H1 (cell line): ENCODE results near the gene MSI2. TPM values are rescaled to one million over a fixed set of nuclear protein-coding genes. Genes with fewer than 3 reads are reported as not detected.

Experiments used
- CTCF ChIA-PET: fragments of 300-600 bp; sonication (Branson Sonifier 250); formaldehyde crosslinking; loops from one replicate; lab custom pipeline; 2021; ENCODE audit not compliant: partially characterized antibody; lab: Charles Lee
- POLR2A ChIA-PET: fragments of 300-600 bp; sonication (Branson Sonifier 250); formaldehyde crosslinking; loops from one replicate; lab custom pipeline; 2021; ENCODE audit warnings: inconsistent platforms; ENCODE audit not compliant: partially characterized antibody; lab: Charles Lee
- DNase-seq, 2 experiments: peaks; one replicate each; pipeline versions ENCODE4 v3.0.0 to v3.0.0-alpha.2; 2010 to 2022; ENCODE audit warnings: low spot score in 2 of 2, low read depth in 1 of 2, mixed read lengths in 1 of 2
- FAIRE-seq: peaks from 2 replicates; lab custom pipeline; 2011; peaks lifted over from hg19 to GRCh38; lab: Jason Lieb, UNC
- H2AFZ ChIP-seq: 2 replicates; pipeline ENCODE4 v1.8.1; 2012; ENCODE audit warnings: low read length, inconsistent platforms
- H2AK5ac ChIP-seq: 2 replicates; pipeline ENCODE4 v1.6.1; 2013; ENCODE audit warnings: low read depth, low read length
- H2BK120ac ChIP-seq: replicated peaks from 2 replicates; pipeline ENCODE3; 2013; ENCODE audit warnings: low read depth, low read length, inconsistent platforms
- H2BK12ac ChIP-seq: 2 replicates; pipeline ENCODE4 v1.6.1; 2013; ENCODE audit warnings: low read depth, low read length
- H2BK15ac ChIP-seq: 2 replicates; pipeline ENCODE4 v1.6.1; 2013; ENCODE audit warnings: low read length
- H2BK20ac ChIP-seq: 2 replicates; pipeline ENCODE4 v1.6.1; 2013; ENCODE audit warnings: low read length
- H2BK5ac ChIP-seq: 2 replicates; pipeline ENCODE4 v1.6.1; 2013; ENCODE audit warnings: low read depth, low read length
- H3K14ac ChIP-seq: 2 replicates; pipeline ENCODE4 v1.6.1; 2013; ENCODE audit warnings: inconsistent platforms; ENCODE audit not compliant: insufficient read length
- H3K18ac ChIP-seq: 2 replicates; pipeline ENCODE4 v1.6.1; 2013; ENCODE audit warnings: low read length; ENCODE audit errors: extremely low read depth
- H3K23ac ChIP-seq: 2 replicates; pipeline ENCODE4 v1.6.1; 2013; ENCODE audit warnings: inconsistent platforms; ENCODE audit not compliant: insufficient read length
- H3K23me2 ChIP-seq: 2 replicates; pipeline ENCODE4 v1.6.1; 2013; ENCODE audit warnings: low read depth, low read length
- H3K27ac ChIP-seq: 2 replicates; pipeline ENCODE4 v1.6.1; 2011; ENCODE audit warnings: low read depth, low read length, inconsistent platforms
- H3K27me3 ChIP-seq, 4 experiments: replicated peaks in 1 of 4; 1 replicate in 1 of 4; 2 replicates in 3 of 4; pipeline versions ENCODE4 v1.6.1 to v1.8.1; 2011 to 2013; ENCODE audit warnings: low read length in 3 of 4, mild to moderate bottlenecking in 3 of 4, inconsistent platforms in 2 of 4, mixed read lengths in 2 of 4, moderate library complexity in 1 of 4; ENCODE audit not compliant: control insufficient read depth in 3 of 4, insufficient read depth in 3 of 4; ENCODE audit errors: extremely low read depth in 1 of 4
- H3K36me3 ChIP-seq, 4 experiments: 2 replicates each; pipeline versions ENCODE4 v1.6.1 to v1.8.1; 2011 to 2013; ENCODE audit warnings: mild to moderate bottlenecking in 4 of 4, low read length in 3 of 4, moderate library complexity in 2 of 4, control low read depth in 1 of 4, inconsistent platforms in 1 of 4; ENCODE audit not compliant: insufficient read depth in 4 of 4, control insufficient read depth in 2 of 4
- H3K4ac ChIP-seq: replicated peaks from 2 replicates; pipeline ENCODE3; 2013; ENCODE audit warnings: low read length, low read depth, mixed read lengths, inconsistent platforms; ENCODE audit not compliant: insufficient read length
- H3K4me1 ChIP-seq, 4 experiments: replicated peaks in 1 of 4; 1 replicate in 1 of 4; 2 replicates in 3 of 4; pipeline versions ENCODE4 v1.6.1 to v1.8.1; 2011 to 2013; ENCODE audit warnings: low read length in 3 of 4, inconsistent platforms in 2 of 4, mixed read lengths in 1 of 4; ENCODE audit not compliant: insufficient read depth in 4 of 4, control insufficient read depth in 3 of 4
- H3K4me2 ChIP-seq, 2 experiments: 2 replicates each; pipeline versions ENCODE4 v1.6.1 to v1.8.1; 2011 to 2013; ENCODE audit warnings: low read depth in 2 of 2, low read length in 2 of 2, control low read depth in 1 of 2, inconsistent platforms in 1 of 2, mild to moderate bottlenecking in 1 of 2; ENCODE audit not compliant: insufficient read depth in 1 of 2
- H3K4me3 ChIP-seq, 4 experiments: fragments of 200-600, 300-600 bp in 1 of 4; sonication (generic), shearing (Covaris generic), sonication (Bioruptor Twin) in 1 of 4; 2 replicates each; pipeline versions ENCODE4 v1.5.1 to v1.8.1; 2011 to 2016; ENCODE audit warnings: low read length in 4 of 4, low read depth in 3 of 4, control low read depth in 2 of 4, inconsistent platforms in 2 of 4, mild to moderate bottlenecking in 2 of 4, mixed read lengths in 1 of 4, moderate library complexity in 1 of 4; ENCODE audit not compliant: insufficient read depth in 2 of 4; ENCODE audit errors: extremely low read depth in 1 of 4
- H3K56ac ChIP-seq: replicated peaks from 2 replicates; pipeline ENCODE3; 2013; ENCODE audit warnings: low read depth, mild to moderate bottlenecking, mixed read lengths, low read length, inconsistent platforms; ENCODE audit not compliant: insufficient read length
- H3K79me1 ChIP-seq: 2 replicates; pipeline ENCODE4 v1.6.1; 2013; ENCODE audit warnings: low read depth, low read length, control low read depth
- H3K79me2 ChIP-seq, 2 experiments: 2 replicates each; pipeline versions ENCODE4 v1.6.1 to v1.8.1; 2012 to 2013; ENCODE audit warnings: low read length in 2 of 2, mild to moderate bottlenecking in 2 of 2, inconsistent platforms in 1 of 2; ENCODE audit not compliant: insufficient read depth in 2 of 2, control insufficient read depth in 1 of 2
- H3K9ac ChIP-seq, 4 experiments: replicated peaks in 1 of 4; 1 replicate in 1 of 4; 2 replicates in 3 of 4; pipeline versions ENCODE4 v1.6.1 to v1.8.1; 2011 to 2013; ENCODE audit warnings: low read depth in 3 of 4, low read length in 3 of 4, control low read depth in 2 of 4, mild to moderate bottlenecking in 2 of 4, moderate library complexity in 2 of 4, inconsistent platforms in 1 of 4; ENCODE audit errors: extremely low read depth in 1 of 4
- H3K9me3 ChIP-seq, 2 experiments: 2 replicates each; pipeline versions ENCODE4 v1.6.1 to v1.8.1; 2012 to 2013; ENCODE audit warnings: mild to moderate bottlenecking in 2 of 2, moderate library complexity in 2 of 2, control low read depth in 1 of 2, inconsistent platforms in 1 of 2, low read depth in 1 of 2, low read length in 1 of 2, mixed read lengths in 1 of 2; ENCODE audit not compliant: insufficient read depth in 2 of 2
- H4K20me1 ChIP-seq, 2 experiments: replicated peaks in 1 of 2; 2 replicates each; pipeline versions ENCODE3 to v1.8.1; 2011 to 2013; ENCODE audit warnings: inconsistent platforms in 2 of 2, low read length in 2 of 2, mild to moderate bottlenecking in 1 of 2; ENCODE audit not compliant: insufficient read depth in 2 of 2, control insufficient read depth in 1 of 2
- H4K5ac ChIP-seq: 2 replicates; pipeline ENCODE4 v1.6.1; 2013; ENCODE audit warnings: low read length, low read depth, mixed read lengths, inconsistent platforms; ENCODE audit not compliant: insufficient read length
- H4K8ac ChIP-seq: 2 replicates; pipeline ENCODE4 v1.8.0; 2013; ENCODE audit warnings: mild to moderate bottlenecking, moderate library complexity, low read length, inconsistent platforms; ENCODE audit not compliant: insufficient read depth; ENCODE audit errors: extremely low read depth
- H4K91ac ChIP-seq: replicated peaks from 2 replicates; pipeline ENCODE3; 2013; ENCODE audit warnings: low read length, mixed read lengths, inconsistent platforms; ENCODE audit not compliant: insufficient read length
- WGBS, 2 experiments: shearing (Covaris generic) in 1 of 2; methylation state at CpG; one replicate each; pipeline versions ENCODE4 v1.1.6 to v1.1.7; 2013 to 2015; ENCODE audit warnings: low lambda C conversion rate in 2 of 2, mixed read lengths in 2 of 2, inconsistent platforms in 1 of 2, low coverage in 1 of 2, missing lambda C conversion rate in 1 of 2; ENCODE audit not compliant: insufficient replicate concordance in 2 of 2, insufficient coverage in 1 of 2, insufficient read length in 1 of 2; ENCODE audit errors: extremely low coverage in 1 of 2, missing lambda C conversion rate in 1 of 2; 5-methylcytosine and 5-hydroxymethylcytosine counted together
- polyA plus RNA-seq, 7 experiments: library from polyadenylated mRNA; depleted of rRNA in 3 of 7; stranded (reverse) in 5 of 7; unstranded in 2 of 7; fragments of >200 nt in 5 of 7; fragments of 200-250 nt in 2 of 7; gene quantifications; 1 replicate in 5 of 7; 2 replicates in 1 of 7; 4 replicates in 1 of 7; pipeline versions ENCODE4 v1.2.1 to v1.2.3, GENCODE V29; 2011 to 2013; ENCODE audit warnings: missing spikeins in 2 of 7, mixed read lengths in 2 of 7
- total RNA-seq: library from RNA; stranded (reverse); fragmentation: NEBNext Ultra II Directional; extraction: Animal tissue kit (Norgen Biotek cat#: 25700); gene quantifications from 2 replicates; pipeline ENCODE4 v1.2.1, GENCODE V29; 2021

The MSI2 gene
- total and polyA plus RNA-seq, 2 of the 8 experiments (the other 6 are each of a cell fraction or from before 2014, with no cell fraction given): 36.7 to 80.6 TPM

GRCh38 chr17:57447990-57448758 lies 191.9 kb downstream of the MSI2 start:
- Histone ChIP-seq H3K14ac (no peak overlapping the region), H3K56ac (no peak overlapping the region), H3K79me1 (no peaks in the 10 kb centered on the region; the same call in 1 of the 2 replicates), H3K23ac (no peak overlapping the region), H3K27ac (no peak overlapping the region), H2BK12ac (0 out of 2 replicates have a peak overlapping the region, but pooled peaks have one; percentile 71), H4K8ac (no peak overlapping the region), H3K4me2 (no peak overlapping the region), H3K4me1 (peaks cover 4 to 7% (median 5%) of the 10 kb centered on the region in 4 experiments; a peak in 6 of 7 replicates), H3K18ac (no peak overlapping the region), H4K5ac (no peak overlapping the region), H3K23me2 (no peaks in the 10 kb centered on the region), H3K4ac (no peak overlapping the region), H3K9me3 (no peaks in the 10 kb centered on the region), H2AFZ (no peak overlapping the region), H2BK5ac (peak overlapping the region; percentile 57; the same call in 1 of the 2 replicates), H2BK20ac (no peak overlapping the region), H4K91ac (no peak overlapping the region), H3K9ac (no peak overlapping the region), H2BK15ac (no peak overlapping the region), H3K36me3 (0 out of 8 replicates have a peak, but pooled peaks cover 0 to 2% (median 0%) of the 10 kb centered on the region in 4 experiments), H3K79me2 (peaks cover 0 to 10% of the 10 kb centered on the region in 2 experiments; a peak in 1 of 4 replicates), H3K27me3 (no peaks in the 10 kb centered on the region), H2BK120ac (no peak overlapping the region), H2AK5ac (no peak overlapping the region), H3K4me3 (no peak overlapping the region), H4K20me1 (peaks cover 0 to 9% of the 10 kb centered on the region in 2 experiments)
- ChIA-PET CTCF (interaction anchor here (0.7 to 2.2 kb wide), 5 partner anchors 8 to 204 kb away, joined by 3 to 8 read pairs (median 3); no protein-coding TSS in a partner anchor), POLR2A (interaction anchor here (1.5 kb wide), 1 partner anchor 18 kb away, joined by 3 read pairs; no protein-coding TSS in a partner anchor)
- DNase-seq (no peak), FAIRE-seq (no peak)
- WGBS, 2 experiments: 91% methylated on average over 10 of the region's 10 CpGs; no CpG with 5 or more reads in 1 of the 2 experiments
